Endometrial microvascular endothelial cells (primary cell): Measurements from ENCODE around the gene RAD51B. TPM values are rescaled to one million over a fixed set of nuclear protein-coding genes. Genes with fewer than 3 reads are reported as not detected.

Source experiments
- in situ Hi-C: cut with HindIII; loops from 2 replicates; pipeline ENCODE4 v1.10.0; 2017; ENCODE audit warnings: low sequenced_read_pairs, low pct_unique_long_range_greater_than_20kb; ENCODE audit errors: inconsistent ontology term
- total RNA-seq: library from RNA; depleted of rRNA; stranded (reverse); fragments of >200 nt; gene quantifications from one replicate; pipeline ENCODE4 v1.2.3, GENCODE V29; 2015; ENCODE audit errors: inconsistent ontology term

RAD51B gene
- total RNA-seq, 1 donor from 2014 or later: 16.4 TPM

GRCh38 chr14:68305738-68306137 is 486.2 kb downstream of the RAD51B start:
- in situ Hi-C loops: no loop called here

DNA sequence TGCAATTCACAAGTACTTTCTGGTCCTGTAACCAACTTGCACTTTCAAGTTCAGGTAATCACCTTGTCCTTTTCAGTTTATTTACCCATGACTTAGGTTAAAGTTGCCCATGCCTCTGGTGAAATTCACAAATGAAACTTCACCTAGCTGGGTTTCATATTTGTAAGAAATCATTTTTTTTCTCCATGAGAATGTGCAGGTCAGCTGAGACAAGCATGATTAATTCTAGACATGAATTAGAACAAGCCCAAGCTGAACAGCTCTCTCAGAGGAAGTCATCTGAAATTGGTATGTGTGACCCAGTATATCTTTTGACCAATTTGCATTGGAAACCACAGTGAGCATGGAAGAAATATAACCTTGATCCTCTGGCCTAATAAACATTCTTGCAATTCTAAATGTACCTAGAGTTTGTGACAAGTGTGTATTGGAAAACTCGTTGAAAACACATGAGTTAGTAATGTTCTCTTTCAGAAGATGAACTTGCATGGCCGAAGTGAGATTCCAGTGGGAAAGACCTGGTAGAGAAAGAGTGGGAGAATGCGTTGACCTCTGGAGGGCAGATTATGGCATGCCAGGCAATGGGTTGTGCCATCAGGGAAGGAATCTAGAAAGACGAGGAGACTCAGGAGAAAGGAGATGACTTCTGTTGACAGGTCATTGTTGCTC is 486.8 kb downstream of the RAD51B start:
- in situ Hi-C loops: no loop called here

- in situ Hi-C loops: no loop called here
These were observed 487.6 kb downstream of the RAD51B start for GRCh38 chr14:68306934-68307789.

- in situ Hi-C loops: no loop called here
These were observed 488.2 kb downstream of the RAD51B start for GRCh38 chr14:68307790-68308168.

DNA sequence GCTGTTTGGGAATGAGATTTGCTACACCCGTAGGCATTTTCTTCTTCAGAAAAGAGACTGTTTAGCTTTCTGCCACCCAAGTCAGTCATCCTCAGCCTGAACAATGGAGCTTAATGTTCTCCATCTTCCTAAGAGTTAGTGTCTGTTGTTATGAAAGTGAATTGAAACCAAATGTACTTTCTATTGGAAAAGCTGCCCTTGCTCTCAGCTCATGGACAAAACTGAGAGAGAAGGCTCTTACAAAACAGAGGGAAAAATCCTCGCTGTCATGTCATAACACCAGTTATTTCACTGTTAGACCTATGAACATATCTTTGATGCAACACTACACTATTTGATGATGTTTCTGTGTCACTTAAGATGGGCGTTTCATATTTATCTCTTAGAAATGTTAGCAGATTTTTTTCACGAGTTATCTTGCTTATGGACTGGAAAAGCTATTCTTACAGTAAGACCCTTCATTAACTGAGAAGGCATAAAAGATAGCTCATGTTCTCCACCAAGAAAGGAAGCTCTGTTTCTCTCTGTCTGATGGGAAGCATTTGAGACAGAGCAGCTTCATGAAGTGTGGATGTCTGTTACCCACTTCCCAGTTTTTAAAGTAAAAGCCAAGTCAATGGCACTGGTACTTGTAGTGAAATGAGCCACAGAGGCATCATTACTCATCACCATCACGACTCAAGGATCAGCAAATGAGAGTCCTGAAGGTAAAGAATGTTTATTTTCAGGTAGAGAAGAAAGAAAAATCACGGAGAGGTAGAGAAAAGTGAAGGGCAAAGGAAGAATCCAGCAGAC is 489.3 kb downstream of the RAD51B start:
- in situ Hi-C loops: no loop called here

DNA sequence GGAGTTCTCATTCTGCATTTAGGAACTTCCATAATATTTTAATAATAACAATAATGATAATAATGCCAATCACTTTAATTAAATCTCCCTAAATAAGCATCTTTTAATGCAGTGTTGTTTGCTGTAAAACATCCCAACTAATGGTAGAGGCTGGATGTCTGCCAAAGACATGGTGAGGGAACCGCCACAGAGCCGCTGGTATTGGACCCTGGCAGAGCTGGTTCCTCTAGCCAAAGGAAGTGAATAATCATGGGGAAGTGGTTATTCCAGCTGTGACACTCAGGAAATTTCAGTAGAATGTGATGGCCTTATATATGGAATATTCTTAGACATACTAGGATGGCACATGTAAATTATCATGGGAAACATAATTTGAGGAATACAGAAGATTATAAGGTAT is 490.0 kb downstream of the RAD51B start:
- in situ Hi-C loops: no loop called here

- in situ Hi-C loops: no loop called here
These were observed 492.7 kb downstream of the RAD51B start for GRCh38 chr14:68312300-68312699.

- in situ Hi-C loops: no loop called here
These were observed 493.5 kb downstream of the RAD51B start for GRCh38 chr14:68312884-68313610.

DNA sequence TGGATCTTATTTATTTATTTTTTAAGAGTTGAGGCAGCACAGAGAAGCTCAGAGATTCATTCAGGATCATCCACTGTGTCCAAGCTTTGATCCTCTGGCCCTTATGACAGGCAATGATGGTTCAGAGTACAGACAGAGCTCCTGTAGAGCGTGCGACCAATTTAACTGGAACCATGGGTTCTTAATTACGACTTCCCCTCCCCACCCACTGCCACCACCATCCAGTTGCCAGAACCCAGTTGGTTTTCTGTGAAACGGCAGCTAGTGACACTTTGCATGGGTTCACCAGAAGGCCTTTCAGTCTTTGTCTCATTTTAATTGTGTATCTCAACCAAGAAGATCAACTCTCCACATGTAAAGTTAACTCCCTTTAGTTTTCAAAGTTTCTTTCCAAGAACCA is 495.1 kb downstream of the RAD51B start:
- in situ Hi-C loops: no loop called here

GRCh38 chr14:68315081-68315480 is 495.5 kb downstream of the RAD51B start:
- in situ Hi-C loops: no loop called here

DNA sequence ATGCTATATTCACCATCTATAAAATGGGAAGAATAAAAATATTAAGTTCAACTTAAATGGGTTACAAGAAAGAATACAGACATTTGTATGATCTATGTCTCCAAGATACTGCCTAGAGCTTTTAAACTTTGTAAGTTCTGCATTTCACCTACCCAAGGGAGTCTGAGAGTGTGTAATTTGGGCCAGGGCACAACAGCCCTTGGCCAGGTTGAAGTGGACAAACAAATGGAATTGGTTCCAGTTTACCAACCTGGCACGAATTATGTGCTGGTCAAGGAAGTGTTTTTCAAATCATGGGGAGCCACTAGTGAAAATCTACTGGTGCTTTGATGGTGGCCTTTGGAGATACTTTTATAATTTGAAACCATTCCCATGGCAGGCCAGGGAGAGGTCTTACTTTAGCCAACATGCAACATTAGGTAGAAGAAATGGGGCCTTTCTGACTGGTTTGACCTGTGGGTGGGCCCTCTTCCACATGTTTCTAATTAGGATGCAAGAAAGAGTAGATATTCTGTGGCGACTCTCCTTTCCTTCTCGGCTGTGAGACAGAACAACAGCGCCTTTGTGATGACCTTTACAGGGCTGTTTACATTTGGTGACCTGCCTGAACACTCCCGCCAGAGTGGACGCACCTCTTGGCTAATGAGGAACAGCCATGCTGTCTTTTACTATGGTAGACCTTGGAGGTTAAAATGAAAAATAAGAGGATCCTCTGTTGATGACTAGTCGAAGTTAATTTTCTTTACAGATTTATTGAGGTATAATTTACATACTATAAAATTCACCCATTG is 496.7 kb downstream of the RAD51B start:
- in situ Hi-C loops: no loop called here

- in situ Hi-C loops: no loop called here
These were observed 497.7 kb downstream of the RAD51B start for GRCh38 chr14:68317239-68317638.

DNA sequence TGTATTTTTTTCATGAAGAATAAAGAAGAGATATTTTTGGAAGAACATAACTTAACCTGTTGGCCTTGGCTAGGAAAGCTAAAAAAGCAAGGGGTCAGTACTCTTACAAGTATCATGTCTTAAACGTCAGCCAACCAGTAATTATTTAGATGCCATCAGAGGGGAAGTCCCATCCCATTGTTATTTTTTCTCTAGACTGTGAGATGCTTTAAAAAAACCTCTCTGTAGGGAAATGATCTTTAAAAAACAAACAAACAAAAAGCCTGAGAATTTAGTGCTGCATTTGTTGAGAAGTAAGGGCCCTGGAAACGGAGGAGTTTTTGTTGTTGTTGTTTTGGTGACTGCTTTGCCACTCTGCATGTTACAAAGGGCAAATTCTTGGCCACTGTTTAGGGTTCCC is 499.2 kb downstream of the RAD51B start:
- in situ Hi-C loops: no loop called here

DNA sequence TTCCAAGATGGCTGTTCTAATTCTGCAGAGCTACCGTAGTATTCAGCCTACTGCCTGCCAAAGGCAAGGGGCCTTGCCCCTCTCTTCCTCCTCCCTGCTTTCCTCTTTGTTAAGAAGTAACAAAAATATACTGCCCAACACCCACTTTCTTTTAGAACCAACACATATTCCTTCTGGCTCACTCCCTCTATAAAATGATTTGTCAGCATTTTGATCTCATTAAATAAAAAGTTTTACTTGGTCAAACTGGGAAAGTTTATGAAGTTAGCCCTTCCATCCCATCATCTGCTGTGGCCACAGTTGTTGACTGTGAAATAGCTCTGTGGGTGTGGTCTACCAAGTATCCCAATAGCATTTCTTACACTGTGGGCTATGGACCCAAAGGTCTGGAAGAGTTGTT is 500.9 kb downstream of the RAD51B start:
- in situ Hi-C loops: no loop called here

DNA sequence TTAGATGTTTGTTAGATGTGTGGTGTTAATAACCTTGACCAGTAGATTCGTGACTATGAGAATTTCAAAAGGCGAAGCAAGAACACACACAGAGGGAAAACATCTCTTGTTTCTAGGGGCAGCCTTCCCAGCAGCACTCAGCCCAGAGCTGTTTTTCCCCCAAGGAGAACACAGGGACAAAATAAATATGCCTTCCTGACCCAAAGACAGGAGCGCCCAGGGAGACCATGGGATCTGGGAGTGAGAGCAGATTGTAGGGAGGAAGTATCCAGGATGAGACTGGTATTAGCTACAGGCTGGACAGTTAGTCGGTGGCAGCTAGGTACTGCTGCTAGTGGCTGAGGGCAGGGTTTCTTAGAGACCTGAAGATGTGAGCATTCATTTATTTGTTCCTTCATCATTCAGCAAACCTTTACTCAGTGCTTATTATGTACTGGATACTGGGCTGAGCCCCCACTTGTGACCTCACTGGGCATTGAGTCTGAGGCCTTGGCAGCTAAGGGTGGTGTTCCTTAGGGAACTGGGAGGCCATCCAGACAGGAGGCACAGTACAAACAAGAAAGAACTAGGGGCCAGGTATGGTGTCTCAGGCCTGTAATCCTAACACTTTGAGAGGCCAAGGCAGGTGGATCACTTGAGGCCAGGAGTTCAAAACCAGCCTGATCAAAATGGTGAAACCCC is 503.5 kb downstream of the RAD51B start:
- in situ Hi-C loops: no loop called here

- in situ Hi-C loops: no loop called here
These were observed 505.8 kb downstream of the RAD51B start for GRCh38 chr14:68325267-68325807.

DNA sequence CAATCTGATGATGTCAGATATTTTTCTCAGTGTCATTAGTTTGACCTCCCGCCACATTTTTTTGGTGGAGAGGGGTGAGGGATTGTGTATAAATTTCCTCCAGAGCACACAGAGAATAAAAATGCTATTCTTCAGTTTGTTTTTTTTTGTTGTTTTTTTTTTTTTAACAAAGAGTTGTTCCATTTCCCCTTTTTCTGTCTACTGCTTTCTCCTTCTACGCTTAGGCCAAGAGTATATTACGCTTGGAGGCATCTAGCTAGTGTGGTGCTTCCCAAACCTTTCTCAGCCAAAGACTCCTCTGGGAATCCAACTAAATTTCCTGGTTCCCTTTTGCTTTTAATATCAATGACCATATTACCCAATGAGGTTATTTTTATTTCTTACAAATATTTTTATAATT is 507.7 kb downstream of the RAD51B start:
- in situ Hi-C loops: no loop called here

GRCh38 chr14:68328509-68328908 is 508.9 kb downstream of the RAD51B start:
- in situ Hi-C loops: no loop called here
